Thyroid gland (tissue), 4 donors: ENCODE measurements around the gene SNCB. TPM values are rescaled to one million over a fixed set of nuclear protein-coding genes. Genes with fewer than 3 reads are reported as not detected.

Source experiments
- DNase-seq, 2 donors: peaks; one replicate each; pipeline ENCODE4 v3.0.0-alpha.2; 2019
- H3K27ac ChIP-seq, 3 donors: fragments of 200-600 bp; sonication (generic); 1 replicate in 2 of 3; 2 replicates in 1 of 3; pipeline ENCODE4 v1.5.1; 2016 to 2019; ENCODE audit warnings: mild to moderate bottlenecking in 1 of 3, moderate library complexity in 1 of 3
- H3K27me3 ChIP-seq: fragments of 200-600 bp; sonication (generic); one replicate; pipeline ENCODE4 v1.5.1; 2019
- H3K36me3 ChIP-seq, 2 donors: fragments of 200-600 bp; sonication (generic); one replicate each; pipeline ENCODE4 v1.5.1; 2016 to 2019
- H3K4me1 ChIP-seq, 2 donors: fragments of 200-600 bp; sonication (generic); one replicate each; pipeline ENCODE4 v1.5.1; 2017 to 2019
- H3K4me3 ChIP-seq, 3 donors: fragments of 200-600 bp; sonication (generic); replicated peaks in 1 of 3; 1 replicate in 2 of 3; 2 replicates in 1 of 3; pipeline ENCODE4 v1.5.1; 2016; ENCODE audit warnings: mild to moderate bottlenecking in 1 of 3
- H3K9me3 ChIP-seq: fragments of 200-600 bp; sonication (generic); one replicate; pipeline ENCODE4 v1.5.1; 2017
- POLR2A ChIP-seq, 2 donors: fragments of 450-650 bp; IDR thresholded peaks; one replicate each; pipeline ENCODE4 v1.6.1; 2017; ENCODE audit warnings: antibody characterized with exemption in 2 of 2, mild to moderate bottlenecking in 2 of 2, moderate library complexity in 1 of 2
- WGBS, 2 donors: methylation state at CpG; one replicate each; pipeline ENCODE4 v1.1.5; 2017; 5-methylcytosine and 5-hydroxymethylcytosine counted together
- intact Hi-C: fragments of 100-400 bp; cut with DNase I; formaldehyde crosslinking; loops from one replicate; pipeline ENCODE4 v1.15.1; 2023
- total RNA-seq, 4 donors: library from RNA; depleted of rRNA; stranded (reverse); fragments of >200 nt; gene quantifications; one replicate each; pipeline ENCODE4 v1.2.3, GENCODE V29; 2016
- TF ChIP-seq, protein P1 (sequence below), 6 experiments: fragments of 200-600 bp in 3 of 6; fragments of 450-650 bp in 3 of 6; sonication (generic) in 3 of 6; IDR thresholded peaks; one replicate each; pipeline ENCODE4 v1.5.1; 2016 to 2019; ENCODE audit warnings: antibody characterized with exemption in 6 of 6, mild to moderate bottlenecking in 2 of 6, inconsistent platforms in 1 of 6, moderate library complexity in 1 of 6

SNCB gene
- total RNA-seq, 4 donors from 2014 or later = not detected

DNA sequence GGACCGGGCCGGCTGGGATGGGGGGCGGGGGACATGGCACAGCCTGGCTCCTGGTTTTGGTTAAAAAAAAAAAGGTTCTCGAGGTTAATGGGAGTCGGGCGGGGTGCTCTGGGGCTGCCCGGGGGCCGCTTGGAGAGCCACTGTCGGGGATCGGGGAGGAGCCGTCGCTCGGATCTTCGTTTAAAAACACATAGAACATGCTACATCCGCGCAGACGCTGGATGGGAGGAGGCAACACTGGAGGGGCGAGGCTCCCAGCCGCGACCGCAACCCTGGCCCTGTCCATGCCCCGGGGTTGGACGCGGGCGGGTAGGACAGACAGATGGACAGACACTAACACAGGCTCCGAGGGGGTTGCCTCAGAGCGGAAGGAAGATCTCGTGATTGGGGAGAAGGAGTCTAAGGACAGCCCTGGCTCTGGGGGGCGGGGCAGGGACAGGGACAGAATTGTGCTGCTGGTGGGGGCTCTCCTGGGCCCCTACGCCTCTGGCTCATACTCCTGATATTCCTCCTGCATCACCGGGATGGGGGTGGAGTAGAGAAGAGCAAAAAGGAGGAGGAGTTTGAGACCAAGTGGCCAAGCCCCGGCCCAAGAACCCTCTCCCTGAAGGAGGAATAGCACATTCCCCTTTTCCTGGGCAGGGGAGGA, 9.9 kb downstream of the SNCB start:
- intact Hi-C loops = no loop called here
- 6 to 22% methylated on average over 21 to 24 of the region's 32 CpGs for WGBS, 2 donors
- Histone ChIP-seq H3K9me3 (no peaks in the 10 kb centered on the region), H3K27ac (no peak overlapping the region), H3K36me3 (no peaks in the 10 kb centered on the region), H3K4me1 (peaks cover 0 to 15% of the 10 kb centered on the region in 2 donors), H3K4me3 (no peak overlapping the region), H3K27me3 (peaks cover 16% of the 10 kb centered on the region)
- DNase-seq = no peak
- no peak for TF ChIP-seq POLR2A (IDR thresholded peaks at IDR 0.05)
- TF ChIP-seq, protein P1, sequence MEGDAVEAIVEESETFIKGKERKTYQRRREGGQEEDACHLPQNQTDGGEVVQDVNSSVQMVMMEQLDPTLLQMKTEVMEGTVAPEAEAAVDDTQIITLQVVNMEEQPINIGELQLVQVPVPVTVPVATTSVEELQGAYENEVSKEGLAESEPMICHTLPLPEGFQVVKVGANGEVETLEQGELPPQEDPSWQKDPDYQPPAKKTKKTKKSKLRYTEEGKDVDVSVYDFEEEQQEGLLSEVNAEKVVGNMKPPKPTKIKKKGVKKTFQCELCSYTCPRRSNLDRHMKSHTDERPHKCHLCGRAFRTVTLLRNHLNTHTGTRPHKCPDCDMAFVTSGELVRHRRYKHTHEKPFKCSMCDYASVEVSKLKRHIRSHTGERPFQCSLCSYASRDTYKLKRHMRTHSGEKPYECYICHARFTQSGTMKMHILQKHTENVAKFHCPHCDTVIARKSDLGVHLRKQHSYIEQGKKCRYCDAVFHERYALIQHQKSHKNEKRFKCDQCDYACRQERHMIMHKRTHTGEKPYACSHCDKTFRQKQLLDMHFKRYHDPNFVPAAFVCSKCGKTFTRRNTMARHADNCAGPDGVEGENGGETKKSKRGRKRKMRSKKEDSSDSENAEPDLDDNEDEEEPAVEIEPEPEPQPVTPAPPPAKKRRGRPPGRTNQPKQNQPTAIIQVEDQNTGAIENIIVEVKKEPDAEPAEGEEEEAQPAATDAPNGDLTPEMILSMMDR (IDR thresholded peaks at IDR 0.05) = no peak

DNA sequence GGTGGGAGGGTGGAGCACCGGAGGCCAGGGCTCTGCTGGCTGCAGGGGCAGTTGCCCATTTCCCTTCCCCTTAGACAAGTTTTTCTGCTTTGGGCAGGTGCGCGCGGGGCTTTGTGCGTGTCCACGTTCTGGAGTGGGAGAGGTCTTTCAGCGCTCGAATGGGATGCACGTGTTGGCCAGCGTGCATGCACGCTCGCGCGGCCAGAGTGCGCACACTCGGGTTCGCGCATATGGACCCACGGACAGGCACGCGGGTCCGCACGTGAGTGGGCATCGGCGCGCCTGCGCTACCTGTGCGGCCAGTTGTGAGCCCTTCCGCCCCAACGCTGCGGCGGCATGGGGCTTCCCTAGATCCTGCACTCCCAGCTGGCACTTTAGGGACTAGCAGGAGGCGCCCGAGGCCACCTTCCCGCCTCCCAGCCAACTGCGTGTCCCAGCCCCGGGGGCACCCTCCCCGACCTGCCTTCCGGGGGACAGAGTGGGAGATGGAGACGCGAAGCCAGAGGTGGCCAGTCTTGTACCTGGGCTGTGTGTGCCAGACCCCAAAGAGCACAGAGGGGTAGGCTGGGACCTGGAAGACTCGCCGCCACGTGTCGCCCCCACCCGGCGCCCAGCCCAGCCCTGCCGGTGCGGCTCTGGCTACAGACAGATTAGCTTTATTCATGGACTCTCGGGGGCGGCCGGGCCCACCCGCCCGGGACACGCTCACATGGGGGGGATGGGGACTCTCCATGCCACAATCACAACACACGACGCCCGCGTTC, 10.6 kb downstream of the SNCB start:
- no peaks in the 10 kb centered on the region for H3K36me3 ChIP-seq
- peaks cover 0 to 15% of the 10 kb centered on the region in 2 donors for H3K4me1 ChIP-seq
- WGBS, 2 donors = 4 to 15% methylated on average over 27 to 40 of the region's 59 CpGs
- no peak overlapping the region for H3K27ac ChIP-seq
- peaks cover 16% of the 10 kb centered on the region for H3K27me3 ChIP-seq
- DNase-seq = no peak
- intact Hi-C loops = no loop called here
- H3K4me3 ChIP-seq = no peak overlapping the region
- TF ChIP-seq POLR2A (IDR thresholded peaks at IDR 0.05) = no peak
- TF ChIP-seq, protein P1 (IDR thresholded peaks at IDR 0.05) = no peak
- H3K9me3 ChIP-seq = no peaks in the 10 kb centered on the region

DNA sequence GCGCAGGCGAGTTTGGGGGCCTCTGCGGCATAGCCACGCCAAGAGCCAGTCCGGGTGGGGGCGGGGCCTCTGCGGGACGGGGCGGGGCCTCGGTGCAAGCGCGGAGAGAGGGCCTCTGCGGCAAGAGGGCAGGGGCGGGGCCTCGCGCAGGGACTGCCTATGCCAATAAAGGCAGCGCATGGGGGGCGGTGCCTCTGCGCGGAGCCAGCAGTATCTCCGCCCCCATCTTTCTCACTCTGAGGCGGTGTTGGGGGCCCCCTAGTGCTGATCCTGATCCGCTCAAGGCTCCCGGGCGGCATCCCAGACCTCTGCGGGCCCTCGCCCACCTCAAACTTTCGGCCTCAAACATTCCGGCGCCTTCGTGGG, 11.1 kb downstream of the SNCB start:
- Histone ChIP-seq H3K36me3 (no peaks in the 10 kb centered on the region), H3K9me3 (no peaks in the 10 kb centered on the region), H3K4me3 (no peak overlapping the region), H3K27me3 (peaks cover 16% of the 10 kb centered on the region), H3K27ac (no peak overlapping the region), H3K4me1 (peaks cover 0 to 17% of the 10 kb centered on the region in 2 donors)
- intact Hi-C loops = no loop called here
- peak; percentile 35 to 39 for DNase-seq
- TF ChIP-seq, protein P1 (IDR thresholded peaks at IDR 0.05) = peak in 1 of 6 experiments; percentile 14
- TF ChIP-seq POLR2A (IDR thresholded peaks at IDR 0.05) = no peak
- WGBS, 2 donors = 0 to 4% methylated on average over 2 to 23 of the region's 31 CpGs

DNA sequence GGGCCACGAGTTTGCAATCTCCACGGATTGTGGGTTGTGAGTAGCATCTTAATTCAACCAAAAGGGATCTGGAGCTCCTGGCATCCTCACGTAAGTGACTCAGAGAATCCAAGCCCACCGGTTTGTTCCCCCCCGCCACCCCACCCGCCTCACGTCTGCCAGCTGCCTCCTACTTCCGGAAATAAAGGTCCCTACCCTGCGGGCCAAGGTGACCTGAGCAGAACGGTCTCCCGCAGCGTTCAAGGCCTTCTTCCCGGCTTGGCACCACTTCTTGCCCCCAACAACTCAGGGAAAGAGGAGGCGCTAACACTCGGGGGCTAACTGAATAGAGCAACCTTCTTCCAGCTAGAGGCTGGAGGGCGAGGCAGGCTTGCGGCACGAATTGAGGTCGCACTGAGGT, 11.6 kb downstream of the SNCB start:
- Histone ChIP-seq H3K27me3 (peaks cover 16% of the 10 kb centered on the region), H3K4me1 (peaks cover 0 to 21% of the 10 kb centered on the region in 2 donors), H3K4me3 (no peak overlapping the region), H3K9me3 (no peaks in the 10 kb centered on the region), H3K36me3 (no peaks in the 10 kb centered on the region), H3K27ac (no peak overlapping the region)
- no peak for DNase-seq
- intact Hi-C loops = no loop called here
- TF ChIP-seq POLR2A (IDR thresholded peaks at IDR 0.05) = no peak
- TF ChIP-seq, protein P1 (IDR thresholded peaks at IDR 0.05) = no peak
- WGBS, 2 donors = 31 to 42% methylated on average over 13 to 19 of the region's 19 CpGs

DNA sequence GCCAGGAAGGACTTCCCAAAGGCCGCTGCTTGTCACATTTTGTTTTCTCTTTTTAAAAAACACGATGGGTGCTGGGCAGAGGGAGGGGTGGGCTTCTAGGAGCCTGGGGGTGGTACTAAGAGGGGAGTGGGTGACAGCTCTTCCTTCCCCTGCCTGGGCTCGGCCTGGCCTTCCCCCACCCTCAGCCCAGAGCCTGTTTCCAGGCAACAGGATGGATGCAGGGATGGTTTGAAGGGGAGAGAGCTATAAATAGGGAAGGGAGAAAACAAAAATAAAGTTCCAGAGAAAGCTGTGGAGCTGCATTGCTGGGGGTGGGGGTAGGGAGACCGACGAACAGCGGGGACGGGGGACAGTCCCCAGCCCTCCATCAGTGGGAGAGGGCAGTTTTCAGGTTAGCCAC, 13.8 kb downstream of the SNCB start:
- WGBS, 2 donors = 59 to 69% methylated on average over 7 of the region's 7 CpGs
- H3K27me3 ChIP-seq = peaks cover 16% of the 10 kb centered on the region
- no peak overlapping the region for H3K27ac ChIP-seq
- H3K4me1 ChIP-seq = peaks cover 0 to 22% of the 10 kb centered on the region in 2 donors
- H3K4me3 ChIP-seq = no peak overlapping the region
- H3K9me3 ChIP-seq = no peaks in the 10 kb centered on the region
- no peak for TF ChIP-seq POLR2A (IDR thresholded peaks at IDR 0.05)
- TF ChIP-seq, protein P1 (IDR thresholded peaks at IDR 0.05) = no peak
- H3K36me3 ChIP-seq = no peaks in the 10 kb centered on the region
- intact Hi-C loops = no loop called here
- no peak for DNase-seq
